H54 (cell line): Measurements from ENCODE around the gene SIRPA.

ENCODE experiments used
- DNase-seq: peaks from one replicate; pipeline ENCODE4 v3.0.0; 2011; ENCODE audit warnings: low spot score, mixed read lengths; ENCODE audit not compliant: insufficient read length
- FAIRE-seq: peaks from 3 replicates; lab custom pipeline; 2011; peaks lifted over from hg19 to GRCh38; lab: Jason Lieb, UNC
- POLR2A ChIP-seq: IDR thresholded peaks from 2 replicates; pipeline ENCODE4 v1.6.1; 2011; ENCODE audit warnings: low read depth, mild to moderate bottlenecking, low read length

The SIRPA gene

DNA sequence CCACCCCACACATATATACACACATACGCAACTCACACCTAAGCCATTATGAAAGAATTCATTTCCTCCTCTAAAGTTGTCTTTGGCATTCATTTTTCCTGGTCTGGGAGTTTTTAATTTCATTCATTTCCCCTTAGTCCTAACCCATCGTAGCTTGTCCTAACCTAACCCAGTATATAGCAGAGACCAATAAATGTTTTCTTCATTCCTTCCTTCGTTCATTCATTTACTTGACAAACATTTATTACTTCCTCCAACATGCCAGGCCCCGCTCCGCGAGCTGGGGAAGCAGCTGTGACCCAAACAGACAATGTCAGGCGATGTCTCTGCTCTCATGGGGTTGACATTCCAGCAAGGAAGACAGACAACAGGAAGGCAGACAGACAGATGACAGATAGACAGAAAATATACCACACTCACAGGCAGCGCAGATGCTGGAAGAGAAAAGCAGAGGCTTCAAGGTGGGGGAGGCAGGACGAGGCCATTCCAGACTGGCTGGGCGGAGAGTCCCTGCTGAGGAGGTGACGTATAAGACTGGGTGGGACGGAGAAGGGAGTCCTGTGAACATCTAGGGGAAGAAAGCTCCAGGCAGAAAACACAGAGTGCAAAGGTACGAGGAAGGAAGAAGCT is 33.7 kb upstream of the SIRPA start:
- DNase-seq (no peak), FAIRE-seq (no peak)

DNA sequence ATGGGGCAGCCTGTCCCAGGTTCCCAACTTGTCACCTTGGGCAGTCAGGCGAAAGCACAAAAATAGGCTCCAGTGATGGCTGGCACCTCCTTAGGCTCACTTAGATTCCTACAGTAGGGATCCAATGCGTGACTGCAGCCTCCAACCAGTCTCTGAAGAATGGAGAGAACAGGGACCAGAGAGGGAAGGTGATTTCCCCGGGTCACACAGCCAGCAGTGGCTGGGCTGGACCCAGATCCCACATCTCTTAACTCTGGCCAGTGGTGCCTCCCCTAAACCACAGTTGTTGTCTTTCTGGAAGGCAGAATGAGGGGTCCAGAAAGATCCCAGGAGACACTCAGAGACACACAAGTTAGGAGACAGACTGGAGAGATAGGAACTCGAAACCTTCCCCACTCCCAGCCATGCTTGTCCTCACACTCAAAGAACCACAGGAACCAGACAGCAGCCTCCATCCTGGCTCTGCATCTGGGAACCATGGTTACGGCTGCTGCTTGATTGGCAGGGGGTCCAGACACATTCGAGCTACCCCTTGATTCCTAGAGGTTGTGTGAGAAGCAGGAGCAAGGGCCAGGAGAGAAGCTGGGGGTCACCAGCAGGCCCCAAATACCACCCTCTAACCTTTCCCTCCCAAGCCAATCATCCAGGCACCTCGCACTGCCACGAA is 33.1 kb upstream of the SIRPA start:
- FAIRE-seq (no peak), DNase-seq (no peak)
- no peak for TF ChIP-seq POLR2A

More for the DNA sequence above, 33.7 kb upstream of the SIRPA start:
- TF ChIP-seq POLR2A: no peak

DNA sequence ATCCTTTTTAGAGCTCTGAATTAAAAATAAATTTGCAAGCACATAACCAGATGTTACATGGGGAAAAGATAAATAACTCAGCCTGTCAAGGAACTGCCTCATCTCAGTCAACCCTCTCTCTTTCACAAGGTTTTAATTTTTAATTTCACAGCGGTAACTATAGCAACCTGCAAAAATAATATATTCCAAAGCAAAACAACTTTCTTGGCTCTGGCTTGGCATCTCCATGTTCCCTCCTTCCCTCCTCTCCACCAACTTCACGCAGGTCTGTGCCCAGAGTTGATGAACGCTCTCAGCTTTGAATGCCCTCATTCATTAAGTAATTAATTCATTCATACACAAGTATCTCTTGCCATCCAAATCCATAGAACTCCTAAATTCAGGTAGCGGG is 32.5 kb upstream of the SIRPA start:
- TF ChIP-seq POLR2A: no peak
- FAIRE-seq (no peak), DNase-seq (no peak)

DNA sequence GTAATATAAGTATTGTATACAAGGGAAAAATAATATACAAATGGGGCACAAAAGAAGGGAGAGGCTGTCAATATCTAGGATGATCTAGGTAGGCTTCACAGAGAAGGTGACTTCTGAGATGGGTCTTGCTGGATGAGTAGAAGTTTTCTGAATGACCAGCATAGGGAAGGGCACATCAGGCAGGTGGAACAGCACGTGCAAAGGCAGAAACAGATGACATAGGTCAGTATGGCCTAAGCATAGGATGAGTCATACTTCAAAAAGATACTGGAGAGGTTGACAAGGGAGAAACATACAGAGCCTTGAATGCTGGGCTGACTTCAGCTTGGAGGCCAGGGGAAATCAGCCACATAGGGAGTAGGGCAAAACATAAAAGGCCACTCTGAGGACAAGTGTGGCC is 31.9 kb upstream of the SIRPA start:
- DNase-seq (no peak), FAIRE-seq (no peak)
- TF ChIP-seq POLR2A: no peak

DNA sequence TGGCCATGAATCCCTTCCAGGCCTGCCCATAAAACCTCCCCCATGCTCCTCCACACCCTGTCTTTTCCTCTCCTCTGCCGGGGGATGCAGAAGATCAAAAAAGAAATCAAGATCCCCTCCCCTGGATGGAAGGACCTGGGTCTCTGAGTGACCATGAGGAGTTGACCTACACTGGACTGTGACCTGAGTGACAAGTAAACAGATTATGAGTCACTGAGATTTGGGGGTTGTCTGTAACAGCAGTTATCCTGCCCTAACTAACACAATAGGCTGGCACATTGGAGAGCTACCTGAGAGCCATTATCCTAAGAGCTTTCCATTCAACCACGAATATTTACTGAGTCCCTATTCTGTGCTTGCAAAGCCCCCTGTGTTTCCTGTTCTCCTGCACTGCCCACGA is 28.4 kb upstream of the SIRPA start:
- no peak for DNase-seq

DNA sequence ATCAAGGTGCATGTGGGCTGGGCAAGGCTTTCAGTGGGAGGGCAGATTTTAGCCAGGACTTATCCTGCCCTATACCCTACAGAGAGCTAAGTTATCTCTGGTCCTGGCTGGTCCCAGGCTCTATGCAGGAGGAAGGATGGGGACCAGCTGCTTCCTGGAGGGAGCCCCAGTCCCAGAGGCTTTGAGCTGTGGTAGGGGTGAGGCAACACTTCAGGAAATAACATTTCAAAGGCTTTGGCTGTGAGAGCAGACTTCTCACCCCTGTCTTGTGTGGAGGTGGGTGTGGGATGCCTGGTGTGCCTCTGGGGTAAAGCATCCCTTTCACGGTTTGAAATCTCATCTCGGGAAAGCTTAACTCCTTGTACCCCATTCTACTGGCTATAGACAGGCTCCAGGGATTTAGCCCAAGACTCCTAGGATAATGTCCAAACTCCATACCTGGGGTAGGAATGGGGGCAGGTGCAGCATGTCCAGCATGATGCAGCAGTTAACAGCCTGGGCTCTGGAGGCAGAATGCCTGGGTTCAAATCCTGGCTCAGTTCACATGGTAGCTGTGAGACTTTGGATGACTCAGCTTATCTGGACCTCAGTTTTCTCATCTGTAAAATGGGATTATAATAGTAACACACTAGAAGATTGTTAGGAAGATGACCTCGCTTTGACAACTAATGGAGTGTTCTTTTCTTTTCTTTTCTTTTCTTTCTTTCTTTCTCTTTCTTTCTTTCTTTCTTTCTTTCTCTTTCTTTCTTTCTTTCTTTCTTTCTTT is 27.5 kb upstream of the SIRPA start:
- DNase-seq (no peak), FAIRE-seq (no peak)
- TF ChIP-seq POLR2A: no peak

More for the DNA sequence above, 28.4 kb upstream of the SIRPA start:
- TF ChIP-seq POLR2A: no peak
- no peak for FAIRE-seq

DNA sequence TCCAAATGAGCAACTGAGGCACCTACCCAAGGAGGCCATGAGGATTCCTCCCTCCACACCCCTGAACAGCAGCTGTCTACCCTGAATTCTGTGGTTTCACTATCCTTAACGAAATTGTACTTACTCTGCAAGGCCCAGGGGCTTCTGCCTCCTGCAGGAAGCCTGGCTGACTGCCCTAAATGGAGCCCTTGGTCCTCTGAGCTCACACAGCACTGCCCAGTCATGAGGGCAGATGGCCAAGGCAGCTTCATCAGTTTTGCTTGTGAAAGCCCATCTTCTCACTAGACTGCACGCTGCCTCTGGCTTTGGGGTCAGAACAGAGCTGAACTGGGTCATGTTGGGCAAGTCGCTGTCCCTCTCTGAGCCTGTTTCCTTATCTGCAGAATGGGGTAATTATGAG is 26.4 kb upstream of the SIRPA start:
- DNase-seq (no peak), FAIRE-seq (no peak)
- TF ChIP-seq POLR2A: no peak

DNA sequence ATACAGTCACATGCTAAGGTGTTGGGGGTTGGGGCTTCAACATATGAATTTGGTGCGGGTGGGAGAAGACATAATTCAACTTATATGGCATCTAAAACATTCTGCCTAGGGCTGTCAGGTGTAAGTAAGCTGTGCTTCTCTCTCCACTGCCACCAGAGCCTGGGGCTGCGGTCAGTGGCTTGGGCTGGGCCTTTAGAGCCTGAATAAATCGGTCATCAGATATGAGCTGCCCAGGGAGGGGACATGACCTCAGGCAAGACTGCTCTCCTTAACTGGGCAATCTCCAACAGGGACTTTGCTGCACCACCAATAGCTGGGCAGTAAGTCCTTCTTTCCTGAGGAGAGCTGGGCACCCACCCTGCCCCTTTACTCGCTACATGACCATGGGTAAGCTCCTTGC is 24.9 kb upstream of the SIRPA start:
- no peak for TF ChIP-seq POLR2A
- FAIRE-seq: no peak
- no peak for DNase-seq

DNA sequence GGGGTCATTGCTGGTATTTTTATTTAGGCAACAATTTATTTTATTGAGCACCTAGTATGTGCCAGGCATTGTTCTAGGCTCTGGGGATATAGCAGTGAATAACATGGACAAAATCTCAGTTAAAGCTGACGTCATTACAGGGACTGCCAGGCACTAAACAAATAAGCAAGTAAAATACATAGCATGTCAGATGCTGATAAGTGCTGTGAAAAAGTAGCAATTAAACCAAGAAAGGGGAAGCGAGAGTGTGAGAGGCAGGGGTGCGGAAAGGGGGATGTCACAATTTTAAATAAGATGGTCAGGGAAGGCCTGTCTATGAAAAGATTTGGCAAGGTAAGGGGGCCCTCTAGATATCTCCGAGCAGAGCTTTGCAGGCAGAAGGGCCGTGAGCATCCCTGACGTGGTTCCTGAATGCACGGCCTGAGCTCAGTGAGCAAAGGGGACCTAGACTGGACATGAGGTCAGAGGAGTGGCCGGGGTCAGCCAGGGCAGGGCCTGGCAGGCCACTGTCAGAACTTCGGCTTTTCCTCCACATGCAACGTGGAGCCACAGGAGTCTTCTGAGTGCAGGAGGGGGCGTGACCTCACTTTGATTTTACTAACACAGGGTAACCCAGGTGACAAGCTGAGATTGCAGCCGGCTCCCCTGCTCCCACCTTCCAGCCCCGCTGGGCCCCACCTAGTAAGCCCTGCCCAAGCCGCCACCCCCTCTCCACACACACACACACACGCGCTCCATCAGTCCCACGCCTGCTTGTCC is 24.2 kb upstream of the SIRPA start:
- no peak for DNase-seq
- no peak for FAIRE-seq
- TF ChIP-seq POLR2A: no peak

DNA sequence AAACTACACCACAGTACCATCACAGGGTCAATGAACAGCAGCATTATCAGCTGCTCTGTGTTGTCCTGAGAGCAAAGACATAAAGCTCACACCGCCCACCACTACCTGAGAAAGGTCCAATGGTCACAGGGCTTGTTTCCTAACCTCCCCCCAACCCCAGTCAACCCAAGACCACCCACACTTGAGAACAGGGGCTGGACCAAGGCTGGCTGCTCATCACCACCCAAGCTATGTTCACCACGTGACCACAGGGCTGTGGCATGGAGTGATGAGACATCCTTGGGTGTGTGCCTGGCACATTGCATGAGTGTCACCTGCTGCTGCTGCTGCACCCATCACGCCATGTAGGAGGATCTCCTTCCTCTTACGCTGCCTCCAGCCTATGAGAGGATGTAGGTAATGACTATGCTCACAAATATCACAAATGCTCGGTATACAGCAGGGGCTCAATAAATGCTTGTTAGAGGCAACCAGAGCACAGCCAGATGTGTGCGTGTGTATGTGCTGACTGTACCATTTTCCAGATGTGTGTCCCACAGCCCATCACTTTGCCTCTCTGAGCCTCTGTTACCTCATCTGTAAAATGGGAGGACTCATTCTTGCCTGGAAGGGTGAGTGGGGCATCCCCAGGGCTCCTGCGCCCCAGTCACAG is 23.3 kb upstream of the SIRPA start:
- no peak for DNase-seq
- no peak for TF ChIP-seq POLR2A
- no peak for FAIRE-seq

DNA sequence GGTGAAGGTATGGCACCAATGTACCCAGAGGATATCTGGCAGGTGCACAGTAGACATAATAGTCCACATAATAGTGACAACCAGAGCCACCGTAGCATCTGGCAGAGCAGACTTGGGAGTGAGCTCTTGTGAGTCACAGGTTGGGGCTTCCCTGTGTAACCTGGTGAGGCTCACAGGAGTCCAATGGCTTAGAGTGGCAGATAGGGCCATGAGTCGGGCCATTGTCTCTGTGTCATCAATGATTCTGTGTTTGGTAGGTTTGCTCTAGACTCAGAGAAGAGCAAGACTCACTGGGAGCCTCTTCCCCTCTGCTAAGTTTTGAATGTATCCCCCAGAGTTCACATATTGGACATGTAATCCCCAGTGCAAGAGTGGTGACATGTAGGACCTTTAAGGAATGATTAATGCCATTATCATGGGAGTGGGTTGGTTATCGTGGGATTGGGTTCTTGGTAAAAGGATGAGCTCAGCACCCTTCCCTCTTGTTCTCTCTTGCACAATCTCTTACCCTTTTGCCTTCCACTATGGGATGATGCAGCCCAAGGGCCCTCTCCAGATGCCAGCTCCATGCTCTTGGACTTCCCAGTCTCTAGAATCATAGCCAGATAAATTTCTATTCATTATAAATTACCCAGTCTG is 22.6 kb upstream of the SIRPA start:
- FAIRE-seq (no peak), DNase-seq (no peak)
- TF ChIP-seq POLR2A: no peak

DNA sequence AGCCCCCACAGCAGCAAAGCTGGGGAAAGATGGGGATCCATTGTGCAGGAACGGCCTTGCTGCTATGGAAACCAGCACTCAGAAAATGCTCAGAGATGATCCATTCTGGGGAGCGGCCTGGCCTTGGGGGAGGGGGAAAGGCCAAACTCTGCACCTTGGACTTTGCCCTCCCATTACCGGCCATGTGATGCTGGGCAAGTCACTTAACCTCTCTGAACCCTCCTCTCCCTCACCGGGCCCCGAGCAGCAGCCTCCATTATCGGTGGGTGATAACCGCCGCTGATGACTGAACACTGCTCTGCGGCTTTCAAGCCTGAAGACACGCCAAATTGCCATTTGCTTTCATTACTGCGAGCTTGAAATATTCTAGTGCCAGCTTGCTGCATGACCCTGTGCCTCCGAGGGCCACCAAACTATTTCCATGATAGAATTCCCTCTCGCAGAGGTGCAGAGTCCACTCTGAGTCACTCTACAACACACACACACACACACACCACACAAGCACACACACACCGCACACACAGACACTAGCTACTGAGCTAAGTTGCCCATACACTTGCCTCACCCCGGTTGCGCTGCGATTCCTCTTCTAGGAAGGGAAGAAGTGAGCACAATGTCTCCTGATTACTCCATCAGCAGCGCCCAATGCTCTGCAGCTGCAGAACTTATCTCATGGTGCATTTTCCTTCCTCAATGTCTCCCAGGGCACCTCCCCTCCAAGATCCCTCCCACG is 20.6 kb upstream of the SIRPA start:
- no peak for FAIRE-seq
- no peak for DNase-seq
- TF ChIP-seq POLR2A: no peak
